Fibroblast of lung (primary cell): Measurements from ENCODE around the gene CDYL. TPM values are rescaled to one million over a fixed set of nuclear protein-coding genes. Genes with fewer than 3 reads are reported as not detected.

Experiments used
- DNase-seq, 2 donors: peaks; one replicate each; pipeline versions ENCODE4 v3.0.0 to v3.0.0-alpha.2; 2010; ENCODE audit warnings: low read depth in 2 of 2
- H2AFZ ChIP-seq: 2 replicates; pipeline ENCODE4 v1.5.1; 2012; ENCODE audit warnings: low read length, control low read depth, inconsistent platforms
- H3K27ac ChIP-seq: 2 replicates; pipeline ENCODE4 v1.5.1; 2011; ENCODE audit warnings: low read length, control low read depth; ENCODE audit not compliant: insufficient read depth
- H3K27me3 ChIP-seq: 2 replicates; pipeline ENCODE4 v1.5.1; 2011; ENCODE audit warnings: mild to moderate bottlenecking, low read length; ENCODE audit not compliant: control insufficient read depth, insufficient read depth
- H3K36me3 ChIP-seq: 2 replicates; pipeline ENCODE4 v1.5.1; 2011; ENCODE audit warnings: low read length; ENCODE audit not compliant: control insufficient read depth, insufficient read depth
- H3K4me1 ChIP-seq: 2 replicates; pipeline ENCODE4 v1.5.1; 2011; ENCODE audit warnings: low read length; ENCODE audit not compliant: control insufficient read depth, insufficient read depth; ENCODE audit errors: extremely low read depth
- H3K4me2 ChIP-seq: 2 replicates; pipeline ENCODE4 v1.5.1; 2011; ENCODE audit warnings: low read length, control low read depth; ENCODE audit not compliant: insufficient read depth; ENCODE audit errors: extremely low read depth
- H3K4me3 ChIP-seq, 4 experiments: fragments of 200-600 bp in 1 of 4; sonication (generic) in 1 of 4; replicated peaks in 1 of 4; 2 replicates each; pipeline ENCODE4 v1.5.1; 2011 to 2016; ENCODE audit warnings: low read length in 4 of 4, low read depth in 3 of 4, mild to moderate bottlenecking in 3 of 4, control low read depth in 2 of 4, inconsistent platforms in 1 of 4, mixed read lengths in 1 of 4; ENCODE audit not compliant: insufficient read depth in 1 of 4; ENCODE audit errors: control extremely low read depth in 1 of 4
- H3K79me2 ChIP-seq: 2 replicates; pipeline ENCODE4 v1.5.1; 2012; ENCODE audit warnings: mild to moderate bottlenecking, low read length, inconsistent platforms; ENCODE audit not compliant: control insufficient read depth, insufficient read depth
- H3K9ac ChIP-seq: 2 replicates; pipeline ENCODE4 v1.5.1; 2011; ENCODE audit warnings: mild to moderate bottlenecking, low read length, control low read depth; ENCODE audit not compliant: insufficient read depth
- H3K9me3 ChIP-seq: 2 replicates; pipeline ENCODE4 v1.5.1; 2012; ENCODE audit warnings: low read depth, low read length; ENCODE audit not compliant: control insufficient read depth, insufficient read depth
- H4K20me1 ChIP-seq: 2 replicates; pipeline ENCODE4 v1.5.1; 2011; ENCODE audit warnings: low read length; ENCODE audit not compliant: control insufficient read depth, insufficient read depth; ENCODE audit errors: extremely low read depth
- EZH2 ChIP-seq: IDR thresholded peaks from 2 replicates; pipeline ENCODE4 v1.5.1; 2012; ENCODE audit warnings: low read length, control low read depth, mild to moderate bottlenecking; ENCODE audit errors: missing control alignments
- polyA plus RNA-seq, 2 donors: library from polyadenylated mRNA; depleted of rRNA in 1 of 2; stranded (reverse) in 1 of 2; unstranded in 1 of 2; fragments of >200 nt; gene quantifications; 2 replicates each; pipeline ENCODE4 v1.2.1, GENCODE V29; 2011 to 2012; ENCODE audit warnings: missing spikeins in 1 of 2
- total RNA-seq: library from RNA; depleted of rRNA; stranded (reverse); fragments of >200 nt; gene quantifications from 2 replicates; pipeline ENCODE4 v1.2.1, GENCODE V29; 2014
- TF ChIP-seq, protein P1 (sequence below), 2 donors: IDR thresholded peaks in 1 of 2; conservative IDR thresholded peaks in 1 of 2; 1 replicate in 1 of 2; 2 replicates in 1 of 2; pipeline ENCODE4 v1.5.1; 2011 to 2012; ENCODE audit warnings: low read length in 2 of 2, control low read depth in 1 of 2, inconsistent platforms in 1 of 2, low read depth in 1 of 2, mild to moderate bottlenecking in 1 of 2

The CDYL gene
- total and polyA plus RNA-seq, 2 donors (not counting 1 experiment from before 2014, with no cell fraction given), result 20.6 to 24.9 TPM

DNA sequence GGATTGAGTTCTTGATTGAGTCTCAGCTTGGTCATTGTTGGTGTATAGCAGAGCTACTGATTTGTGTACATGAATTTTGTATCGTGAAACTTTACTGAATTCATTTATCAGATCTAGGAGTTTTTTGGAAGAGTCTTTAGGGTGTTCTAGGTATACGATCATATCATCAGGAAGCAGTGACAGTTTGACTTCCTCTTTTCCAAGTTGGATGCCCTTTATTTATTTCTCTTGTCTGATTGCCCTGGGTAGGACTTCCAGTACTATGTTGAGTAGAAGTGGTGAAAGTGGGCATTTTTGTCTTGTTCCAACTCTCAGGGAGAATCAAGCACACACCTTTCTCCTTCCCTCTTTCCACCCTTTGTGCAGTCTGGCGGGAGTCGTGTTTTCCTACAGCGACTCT is 201.3 kb downstream of the CDYL start:
- Histone ChIP-seq H3K9ac (no peak overlapping the region), H2AFZ (no peak overlapping the region), H3K27me3 (no peaks in the 10 kb centered on the region), H3K4me1 (no peaks in the 10 kb centered on the region), H3K79me2 (no peaks in the 10 kb centered on the region), H4K20me1 (no peaks in the 10 kb centered on the region), H3K4me2 (no peak overlapping the region), H3K4me3 (no peak overlapping the region), H3K27ac (no peak overlapping the region), H3K36me3 (no peaks in the 10 kb centered on the region), H3K9me3 (no peaks in the 10 kb centered on the region)
- no peak for DNase-seq
- TF ChIP-seq EZH2, result no peak
- TF ChIP-seq, protein P1, sequence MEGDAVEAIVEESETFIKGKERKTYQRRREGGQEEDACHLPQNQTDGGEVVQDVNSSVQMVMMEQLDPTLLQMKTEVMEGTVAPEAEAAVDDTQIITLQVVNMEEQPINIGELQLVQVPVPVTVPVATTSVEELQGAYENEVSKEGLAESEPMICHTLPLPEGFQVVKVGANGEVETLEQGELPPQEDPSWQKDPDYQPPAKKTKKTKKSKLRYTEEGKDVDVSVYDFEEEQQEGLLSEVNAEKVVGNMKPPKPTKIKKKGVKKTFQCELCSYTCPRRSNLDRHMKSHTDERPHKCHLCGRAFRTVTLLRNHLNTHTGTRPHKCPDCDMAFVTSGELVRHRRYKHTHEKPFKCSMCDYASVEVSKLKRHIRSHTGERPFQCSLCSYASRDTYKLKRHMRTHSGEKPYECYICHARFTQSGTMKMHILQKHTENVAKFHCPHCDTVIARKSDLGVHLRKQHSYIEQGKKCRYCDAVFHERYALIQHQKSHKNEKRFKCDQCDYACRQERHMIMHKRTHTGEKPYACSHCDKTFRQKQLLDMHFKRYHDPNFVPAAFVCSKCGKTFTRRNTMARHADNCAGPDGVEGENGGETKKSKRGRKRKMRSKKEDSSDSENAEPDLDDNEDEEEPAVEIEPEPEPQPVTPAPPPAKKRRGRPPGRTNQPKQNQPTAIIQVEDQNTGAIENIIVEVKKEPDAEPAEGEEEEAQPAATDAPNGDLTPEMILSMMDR (conservative IDR thresholded peaks at IDR 0.05 in 1 of 2, IDR thresholded peaks at IDR 0.05 in 1 of 2; ENCODE audit: low read depth in 1 of 2, low read length in 2 of 2), result no peak

DNA sequence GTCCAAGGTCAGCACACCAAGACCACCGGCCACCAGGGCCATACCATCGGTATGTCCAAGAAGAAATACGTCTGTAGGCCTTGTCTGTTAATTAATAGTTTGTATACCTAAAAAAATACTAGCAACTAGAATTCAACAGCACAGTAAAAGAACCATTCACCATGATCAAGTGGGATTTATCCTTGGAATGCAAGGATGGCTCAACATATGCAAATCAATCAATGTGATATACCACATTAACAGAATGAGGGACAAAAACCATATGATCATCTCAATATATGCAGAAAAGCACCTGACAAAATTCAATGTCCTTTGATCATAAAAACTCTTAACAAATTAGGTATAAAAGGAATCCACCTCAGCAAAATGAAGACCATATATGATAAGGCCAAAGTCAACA is 203.2 kb downstream of the CDYL start:
- H3K9ac ChIP-seq, result no peak overlapping the region
- no peaks in the 10 kb centered on the region for H3K4me1 ChIP-seq
- H3K36me3 ChIP-seq, result no peaks in the 10 kb centered on the region
- H3K4me3 ChIP-seq, result no peak overlapping the region
- TF ChIP-seq EZH2, result no peak
- TF ChIP-seq, protein P1 (conservative IDR thresholded peaks at IDR 0.05 in 1 of 2, IDR thresholded peaks at IDR 0.05 in 1 of 2; ENCODE audit: low read depth in 1 of 2, low read length in 2 of 2), result no peak
- no peak for DNase-seq
- no peaks in the 10 kb centered on the region for H4K20me1 ChIP-seq
- H2AFZ ChIP-seq, result no peak overlapping the region
- no peaks in the 10 kb centered on the region for H3K79me2 ChIP-seq
- no peak overlapping the region for H3K4me2 ChIP-seq
- no peaks in the 10 kb centered on the region for H3K27me3 ChIP-seq
- H3K9me3 ChIP-seq, result no peaks in the 10 kb centered on the region
- H3K27ac ChIP-seq, result no peak overlapping the region

- H3K4me3 ChIP-seq, result no peak overlapping the region
- no peaks in the 10 kb centered on the region for H3K27me3 ChIP-seq
- H2AFZ ChIP-seq, result no peak overlapping the region
- no peaks in the 10 kb centered on the region for H3K9me3 ChIP-seq
- H3K4me1 ChIP-seq, result no peaks in the 10 kb centered on the region
- no peak for TF ChIP-seq EZH2
- TF ChIP-seq, protein P1 (conservative IDR thresholded peaks at IDR 0.05 in 1 of 2, IDR thresholded peaks at IDR 0.05 in 1 of 2; ENCODE audit: low read depth in 1 of 2, low read length in 2 of 2), result no peak
- H3K27ac ChIP-seq, result no peak overlapping the region
- H3K36me3 ChIP-seq, result no peaks in the 10 kb centered on the region
- H3K4me2 ChIP-seq, result no peak overlapping the region
- DNase-seq, result no peak
- H3K79me2 ChIP-seq, result no peaks in the 10 kb centered on the region
- H4K20me1 ChIP-seq, result no peaks in the 10 kb centered on the region
- no peak overlapping the region for H3K9ac ChIP-seq
Observed at GRCh38 chr6:4981761-4982160, 205.6 kb downstream of the CDYL start.
